GM20431 (cell line): ENCODE data around the gene PKNOX2.

Experiments
- in situ Hi-C: fragments of 300-500 bp; cut with MseI, MboI; formaldehyde crosslinking; loops from one replicate; pipeline ENCODE4 v1.15.0; 2020; ENCODE audit warnings: low sequenced_read_pairs; ENCODE audit not compliant: unreplicated experiment

The PKNOX2 gene

DNA sequence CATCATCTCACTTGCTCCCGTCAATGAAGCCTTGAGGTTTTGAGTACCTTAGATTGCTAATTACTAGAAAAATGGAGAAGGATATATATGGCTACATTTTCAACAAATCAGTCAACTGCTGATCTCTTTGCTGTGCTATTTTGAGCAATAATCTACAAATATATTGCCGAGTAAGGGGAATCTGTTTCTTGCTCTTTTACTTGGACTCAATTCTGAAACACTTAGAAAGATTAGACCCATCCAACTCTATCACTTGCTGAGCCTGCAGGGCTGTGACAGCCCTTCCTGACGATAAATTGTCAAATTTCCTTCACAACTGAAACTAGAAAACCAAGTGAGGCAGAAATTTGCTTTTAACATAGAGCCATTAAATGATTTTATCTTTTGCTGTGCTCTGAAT, 314.6 kb downstream of the PKNOX2 start:
- in situ Hi-C loops: no loop called here

DNA sequence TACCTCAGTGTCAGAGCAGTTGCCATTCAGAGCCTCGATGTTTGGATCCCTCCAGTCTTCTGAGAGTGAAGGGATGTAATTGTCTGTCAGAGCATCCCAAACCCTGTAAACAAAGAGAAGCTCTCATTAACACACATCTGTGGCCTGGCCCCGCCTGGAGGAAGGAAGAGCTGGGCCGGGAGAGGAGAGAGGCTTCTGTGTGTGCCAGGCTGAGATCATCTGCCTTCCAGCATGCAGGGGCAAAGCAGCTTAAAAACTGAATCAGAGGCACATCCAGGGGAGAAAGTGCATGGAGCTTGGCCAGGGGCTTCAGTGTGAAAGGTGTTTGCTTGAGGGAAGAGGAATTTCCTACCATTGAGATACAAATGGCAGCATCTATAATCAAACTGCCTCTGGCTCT, 317.0 kb downstream of the PKNOX2 start:
- in situ Hi-C loops: no loop called here
